GM19438 (cell line): ENCODE results near the gene DEFB118.
"Not testable (repeated sequence)": the region's sequence is repeated elsewhere in the genome, so short reads cannot be mapped to it uniquely, and the experiment has no call there.

Source experiments
- ATAC-seq: cut with Tn5 transposase; IDR thresholded peaks from one replicate; pipeline ENCODE4 v1.9.1; 2021; ENCODE audit warnings: low read depth; ENCODE audit not compliant: unreplicated experiment

The DEFB118 gene

GRCh38 chr20:31368301-31368700 is at the start of gene DEFB118:
DEFB118 (plus strand) TSS chr20:31368601; CDS start chr20:31368651, 50 bp downstream.
- no peak for ATAC-seq

DNA sequence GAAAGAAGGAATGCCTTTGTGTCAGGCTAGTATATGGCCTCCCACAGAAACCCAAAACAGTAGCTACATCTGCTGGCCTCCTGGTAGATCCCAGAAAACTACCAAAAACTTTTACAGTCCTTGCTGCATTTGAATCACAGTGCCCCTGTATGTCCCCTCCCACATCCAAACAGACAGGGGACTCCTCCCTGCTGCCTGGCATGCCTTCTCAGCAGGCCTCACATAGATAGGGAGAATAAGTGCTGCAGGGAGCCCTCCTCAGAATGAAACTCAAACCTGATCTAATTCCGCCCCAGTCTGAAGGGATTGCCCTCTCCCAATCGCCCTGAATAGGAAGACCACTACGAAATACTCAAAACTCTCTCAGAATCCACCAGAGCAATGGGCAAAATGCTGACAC is 45.9 kb upstream of the DEFB118 start:
- no peak for ATAC-seq

DNA sequence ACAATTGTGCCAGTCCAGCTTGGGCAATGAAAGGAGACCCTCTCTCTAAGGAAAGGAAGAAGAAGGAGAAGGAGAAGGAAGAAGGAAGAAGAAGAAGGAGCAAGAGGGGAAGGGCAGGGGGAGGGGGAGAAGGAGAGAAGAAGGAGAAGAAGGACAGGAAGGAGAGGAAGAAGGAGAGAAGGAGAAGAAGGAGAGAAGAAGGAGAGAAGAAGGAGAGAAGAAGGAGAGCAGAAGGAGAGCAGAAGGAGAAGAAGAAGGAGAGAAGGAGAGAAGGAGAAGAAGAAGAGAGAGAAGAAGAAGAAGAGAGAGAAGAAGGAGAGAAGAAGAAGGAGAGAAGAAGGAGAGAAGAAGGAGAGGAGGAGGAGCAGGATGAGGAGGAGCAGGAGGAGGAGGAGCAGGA is 37.5 kb upstream of the DEFB118 start:
- no peak for ATAC-seq

DNA sequence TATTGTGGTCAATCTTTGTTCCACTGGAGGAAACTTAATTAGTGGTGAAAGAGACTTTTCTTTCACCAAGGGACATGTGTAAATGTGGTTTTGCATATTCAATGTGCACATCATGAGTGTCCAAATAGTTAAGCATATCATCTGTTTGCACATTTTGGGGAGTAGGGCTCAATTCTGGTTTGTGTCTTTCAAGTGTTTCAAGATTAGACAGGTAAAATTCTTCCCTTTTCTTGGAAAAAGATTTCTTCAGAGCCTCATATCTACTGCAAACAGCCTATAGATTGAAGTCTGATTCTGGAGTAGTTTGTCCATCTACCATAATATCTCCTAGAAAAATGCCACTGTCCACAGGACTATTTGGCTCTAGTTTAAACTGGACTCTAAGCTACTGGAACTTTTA is 26.9 kb upstream of the DEFB118 start:
- ATAC-seq: no peak

- no peak for ATAC-seq
Measured at GRCh38 chr20:31355981-31356380, 12.4 kb upstream of the DEFB118 start.

- ATAC-seq: no peak
Measured at GRCh38 chr20:31363295-31363694, 5.1 kb upstream of the DEFB118 start.

- not testable (repeated sequence) for ATAC-seq
Measured at GRCh38 chr20:31364272-31364671, 4.1 kb upstream of the DEFB118 start.

DNA sequence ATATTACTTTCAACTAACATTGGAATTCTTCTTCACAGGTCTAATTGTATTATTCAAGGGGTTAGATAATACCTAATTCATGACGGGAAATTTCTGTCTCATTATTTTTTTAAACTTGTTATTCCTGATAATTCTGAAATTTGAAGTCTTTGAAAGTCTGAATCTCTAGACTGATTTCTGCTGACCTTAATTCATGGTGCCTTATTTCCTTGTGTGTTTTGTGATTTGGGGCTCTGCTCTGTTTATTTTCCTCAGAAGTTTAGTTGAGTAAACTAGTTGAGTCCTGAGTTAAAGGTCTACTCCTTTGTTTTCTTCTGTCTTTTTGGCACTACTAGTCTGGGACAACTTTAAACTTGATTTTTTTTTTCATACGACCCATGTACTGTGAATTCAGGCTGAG is 5.9 kb downstream of the DEFB118 start:
- ATAC-seq: no peak

DNA sequence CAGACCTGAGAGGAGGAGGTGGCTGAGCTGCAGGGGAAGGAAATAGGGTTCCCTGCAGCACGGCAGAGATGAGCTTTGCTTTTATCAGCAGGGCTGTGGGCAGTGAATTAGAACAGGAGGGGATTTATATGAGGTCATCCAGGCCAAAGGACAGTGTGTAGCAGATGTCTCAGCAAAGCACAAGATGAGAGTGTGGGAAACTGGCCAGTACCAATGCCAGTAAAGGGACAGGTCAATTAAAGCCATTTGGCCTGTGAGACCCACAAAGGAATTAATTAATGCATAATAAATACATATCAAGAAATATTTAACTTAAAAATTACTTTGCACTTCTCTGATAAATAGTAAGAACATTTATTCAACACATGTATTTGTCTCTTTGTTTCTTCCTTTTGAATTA is 22.1 kb downstream of the DEFB118 start, which contains the start of gene DEFB119:
Gene DEFB119, minus strand, starts transcription at position 101 of the 400 bp plus-strand sequence. CDS start 107 bp downstream, outside the sequence.
- no peak for ATAC-seq

GRCh38 chr20:31392836-31393235 is 24.4 kb downstream of the DEFB118 start:
- no peak for ATAC-seq

GRCh38 chr20:31394900-31395299 is 26.5 kb downstream of the DEFB118 start:
- ATAC-seq: no peak

GRCh38 chr20:31403886-31404285 is 35.5 kb downstream of the DEFB118 start:
- ATAC-seq: no peak

GRCh38 chr20:31406115-31406514 is 37.7 kb downstream of the DEFB118 start, which contains the start of gene DEFB121:
DEFB121 (minus strand) TSS chr20:31406215; CDS start chr20:31406152, 63 bp downstream.
- ATAC-seq: no peak

GRCh38 chr20:31410011-31410410 is 41.6 kb downstream of the DEFB118 start:
- no peak for ATAC-seq

DNA sequence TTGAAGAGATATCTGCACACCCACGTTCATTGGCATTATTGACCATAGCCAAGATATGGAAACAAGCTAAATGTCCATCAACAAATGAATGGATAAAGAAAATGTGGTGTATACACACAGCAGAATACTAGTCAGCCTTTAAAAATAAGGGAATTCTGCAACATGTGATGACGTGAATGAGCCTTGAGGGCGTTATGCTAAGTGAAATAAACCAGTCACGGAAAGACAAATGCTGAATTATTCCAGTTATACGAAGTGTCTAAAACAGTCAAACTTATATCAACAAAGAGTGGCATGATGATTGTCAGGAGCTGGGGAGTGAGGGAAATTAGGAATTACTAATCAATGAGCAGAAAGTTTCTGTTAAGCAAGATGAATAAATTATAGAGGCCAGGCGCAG is 46.0 kb downstream of the DEFB118 start:
- no peak for ATAC-seq

- ATAC-seq: no peak
Measured at GRCh38 chr20:31415653-31416052, 47.3 kb downstream of the DEFB118 start.

DNA sequence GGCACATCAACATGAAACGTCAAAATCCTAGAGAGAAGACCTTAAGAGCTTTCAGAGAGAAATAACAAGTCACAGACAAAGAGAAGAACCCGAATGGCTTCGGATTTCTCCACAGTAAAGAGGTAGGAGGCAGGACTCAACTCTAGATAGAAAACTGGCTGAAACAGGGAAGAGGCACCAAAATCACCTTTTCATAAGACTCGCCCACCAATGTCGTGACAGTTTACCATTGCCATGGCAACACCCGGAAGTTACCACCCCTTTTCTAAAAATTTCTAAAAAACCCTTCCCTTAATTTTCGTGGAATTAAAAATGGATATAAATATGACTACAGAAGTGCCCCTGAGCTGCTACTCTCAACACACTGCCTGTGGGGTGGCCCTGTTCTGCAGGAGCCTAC is 49.9 kb downstream of the DEFB118 start:
- no peak for ATAC-seq
